Loucy (cell line): ENCODE data around the gene OR4E2.
"Not testable (repeated sequence)": the region's sequence is repeated elsewhere in the genome, so short reads cannot be mapped to it uniquely, and the experiment has no call there.

ENCODE experiments used
- H2AFZ ChIP-seq: fragments of 200-600 bp; sonication (generic); 2 replicates; pipeline ENCODE4 v1.6.0; 2016; ENCODE audit warnings: antibody characterized with exemption, mild to moderate bottlenecking, low read length, moderate library complexity
- H3F3A ChIP-seq: fragments of 200-600 bp; 2 replicates; pipeline ENCODE4 v1.6.0; 2016; ENCODE audit warnings: antibody characterized with exemption, low read depth, mild to moderate bottlenecking
- H3K27me3 ChIP-seq: fragments of 200-600 bp; sonication (generic); 2 replicates; pipeline ENCODE4 v1.6.1; 2014; ENCODE audit warnings: low read length, mild to moderate bottlenecking; ENCODE audit not compliant: insufficient read depth, poor library complexity, severe bottlenecking
- H3K36me3 ChIP-seq: fragments of 200-600 bp; sonication (generic); 2 replicates; pipeline ENCODE4 v1.6.1; 2016; ENCODE audit warnings: low read length; ENCODE audit not compliant: insufficient read depth
- H3K4me1 ChIP-seq: fragments of 200-600 bp; sonication (generic); 2 replicates; pipeline ENCODE4 v1.5.1; 2014; ENCODE audit warnings: low read length, mild to moderate bottlenecking; ENCODE audit not compliant: insufficient read depth, poor library complexity, severe bottlenecking
- H3K4me2 ChIP-seq: fragments of 200-600 bp; sonication (generic); 2 replicates; pipeline ENCODE4 v1.6.0; 2014; ENCODE audit warnings: antibody characterized with exemption, low read length, low read depth, mild to moderate bottlenecking; ENCODE audit not compliant: poor library complexity, severe bottlenecking
- H3K4me3 ChIP-seq: fragments of 200-600 bp; sonication (generic); 2 replicates; pipeline ENCODE4 v1.5.1; 2014; ENCODE audit warnings: low read length, mild to moderate bottlenecking, mixed read lengths; ENCODE audit not compliant: poor library complexity, severe bottlenecking
- H3K79me2 ChIP-seq: fragments of 200-600 bp; sonication (generic); 2 replicates; pipeline ENCODE4 v1.6.1; 2014; ENCODE audit warnings: low read length; ENCODE audit not compliant: insufficient read depth
- H3K9ac ChIP-seq: fragments of 200-600 bp; sonication (generic); 2 replicates; pipeline ENCODE4 v1.6.0; 2014; ENCODE audit warnings: mild to moderate bottlenecking, low read depth, low read length, moderate library complexity; ENCODE audit not compliant: poor library complexity, severe bottlenecking
- H3K9me2 ChIP-seq: fragments of 200-600 bp; sonication (generic); replicated peaks from 2 replicates; pipeline ENCODE4 v1.6.1; 2016; ENCODE audit warnings: low read depth, low read length, mixed read lengths
- H3K9me3 ChIP-seq: fragments of 200-600 bp; sonication (generic); 2 replicates; pipeline ENCODE4 v1.6.1; 2014; ENCODE audit warnings: mild to moderate bottlenecking, antibody characterized with exemption, low read length, low read depth; ENCODE audit not compliant: insufficient read depth
- H4K20me1 ChIP-seq: fragments of 200-600 bp; sonication (generic); 2 replicates; pipeline ENCODE4 v1.6.0; 2014; ENCODE audit warnings: antibody characterized with exemption, low read length, mild to moderate bottlenecking; ENCODE audit not compliant: insufficient read depth, poor library complexity, severe bottlenecking
- CTCF ChIP-seq: fragments of 200-600 bp; sonication (generic); conservative IDR thresholded peaks from 2 replicates; pipeline ENCODE4 v1.5.1; 2014; ENCODE audit warnings: mild to moderate bottlenecking, antibody characterized with exemption, low read length
- EZH2phosphoT487 ChIP-seq: fragments of 200-600 bp; IDR thresholded peaks from 2 replicates; pipeline ENCODE4 v1.6.1; 2018; ENCODE audit warnings: antibody characterized with exemption, mild to moderate bottlenecking, moderate library complexity, borderline replicate concordance

The OR4E2 gene

DNA sequence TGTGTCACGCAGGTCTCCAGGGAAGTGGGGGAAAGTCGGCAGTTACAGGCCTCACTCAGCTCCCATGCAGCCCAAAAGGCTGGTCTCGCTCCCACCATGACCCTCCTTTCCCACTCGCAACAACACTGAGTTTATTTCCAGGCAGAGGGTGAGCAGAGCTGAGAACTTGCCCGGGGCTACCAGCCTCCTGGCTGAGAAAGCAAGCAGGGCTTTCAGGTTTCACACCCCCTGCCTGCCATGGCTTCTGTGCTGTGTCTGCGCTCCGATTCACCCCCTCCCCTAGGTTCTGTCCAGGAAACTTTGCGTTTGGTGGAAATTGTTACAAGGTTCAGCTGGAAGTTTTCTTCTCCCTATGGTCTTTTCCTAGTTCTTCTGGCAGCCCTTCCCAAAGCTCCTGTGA is 36.0 kb upstream of the OR4E2 start:
- TF ChIP-seq EZH2phosphoT487 (no peak), CTCF (no peak)
- Histone ChIP-seq H3K36me3 (no peaks in the 10 kb centered on the region), H3K79me2 (no peaks in the 10 kb centered on the region), H2AFZ (no peak overlapping the region), H3K9me3 (no peaks in the 10 kb centered on the region), H3K4me2 (no peak overlapping the region), H3K9me2 (no peaks in the 10 kb centered on the region), H3F3A (no peaks in the 10 kb centered on the region), H3K9ac (no peak overlapping the region), H3K4me1 (no peaks in the 10 kb centered on the region), H3K4me3 (no peak overlapping the region), H4K20me1 (no peaks in the 10 kb centered on the region), H3K27me3 (no peaks in the 10 kb centered on the region)

DNA sequence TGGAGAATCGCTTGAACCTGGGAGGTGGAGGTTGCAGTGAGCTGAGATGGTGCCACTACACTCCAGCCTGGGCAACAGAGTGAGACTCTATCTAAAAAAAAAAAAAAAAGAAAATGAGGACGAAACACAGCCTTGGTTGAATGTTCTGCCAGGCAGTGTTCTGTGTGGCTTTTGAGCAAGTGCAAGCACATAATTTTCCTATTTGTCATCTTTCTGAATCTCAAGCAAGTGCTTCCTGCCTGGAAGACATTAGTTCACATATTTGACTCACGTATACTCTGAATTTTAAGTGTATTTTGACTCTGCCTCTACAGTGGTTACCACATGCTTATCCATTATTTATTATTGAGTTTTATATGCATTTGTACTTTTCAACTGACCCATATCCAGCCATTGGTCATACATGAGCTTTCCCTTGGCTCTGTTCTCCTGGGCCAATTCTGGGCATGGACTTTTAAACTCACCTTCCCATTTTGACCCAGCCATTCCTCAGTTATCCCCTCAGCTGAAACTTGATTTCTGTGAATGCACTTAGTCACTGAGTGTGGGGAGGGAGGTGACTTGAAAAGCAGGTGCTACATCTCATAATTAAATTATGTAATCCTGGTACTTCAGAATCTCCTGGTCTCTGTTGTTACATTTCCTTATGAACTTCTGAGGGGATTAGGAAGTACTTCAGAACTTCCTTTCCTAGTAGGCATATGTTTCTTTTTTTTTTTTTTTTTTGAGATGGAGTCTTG is 27.0 kb upstream of the OR4E2 start:
- H3K4me2 ChIP-seq, result no peak overlapping the region
- H3K36me3 ChIP-seq, result no peaks in the 10 kb centered on the region
- H3F3A ChIP-seq, result no peaks in the 10 kb centered on the region
- no peak overlapping the region for H2AFZ ChIP-seq
- H3K27me3 ChIP-seq, result no peaks in the 10 kb centered on the region
- no peaks in the 10 kb centered on the region for H3K4me1 ChIP-seq
- no peaks in the 10 kb centered on the region for H3K9me2 ChIP-seq
- H3K9ac ChIP-seq, result no peak overlapping the region
- H3K79me2 ChIP-seq, result no peaks in the 10 kb centered on the region
- TF ChIP-seq EZH2phosphoT487 (no peak), CTCF (no peak)
- no peaks in the 10 kb centered on the region for H3K9me3 ChIP-seq
- H3K4me3 ChIP-seq, result no peak overlapping the region
- no peaks in the 10 kb centered on the region for H4K20me1 ChIP-seq

- not testable (repeated sequence) for H3K4me1 ChIP-seq, H3K9me3 ChIP-seq, H3K79me2 ChIP-seq, H3K4me2 ChIP-seq, H3K9me2 ChIP-seq, H3K4me3 ChIP-seq, H3K36me3 ChIP-seq, H4K20me1 ChIP-seq, H3K27me3 ChIP-seq, H3K9ac ChIP-seq, H2AFZ ChIP-seq, H3F3A ChIP-seq
Measured at GRCh38 chr14:21630503-21630902, 23.1 kb upstream of the OR4E2 start.

DNA sequence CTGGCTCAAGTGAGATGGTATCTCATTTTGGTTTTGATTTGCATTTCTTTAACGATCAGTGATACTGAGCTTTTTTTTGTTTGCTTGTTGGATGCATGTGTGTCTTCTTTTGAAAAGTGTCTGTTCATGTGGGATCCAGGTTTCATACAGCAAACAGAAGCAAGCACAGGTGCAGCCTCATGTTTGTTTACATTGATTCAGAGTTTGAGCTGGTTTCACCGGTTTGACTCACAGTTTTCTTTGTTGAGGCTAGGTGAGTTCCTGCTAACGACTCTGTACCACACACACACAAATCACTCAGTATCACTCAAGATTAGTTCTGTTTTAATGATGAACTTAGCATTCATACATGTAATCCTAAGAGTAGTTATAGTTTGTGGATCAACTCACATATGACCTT is 22.6 kb upstream of the OR4E2 start:
- no peaks in the 10 kb centered on the region for H3K27me3 ChIP-seq
- no peak overlapping the region for H2AFZ ChIP-seq
- H3F3A ChIP-seq, result no peaks in the 10 kb centered on the region
- H3K9ac ChIP-seq, result no peak overlapping the region
- H3K36me3 ChIP-seq, result no peaks in the 10 kb centered on the region
- no peaks in the 10 kb centered on the region for H3K79me2 ChIP-seq
- H3K9me2 ChIP-seq, result no peaks in the 10 kb centered on the region
- H4K20me1 ChIP-seq, result no peaks in the 10 kb centered on the region
- H3K4me3 ChIP-seq, result no peak overlapping the region
- H3K4me2 ChIP-seq, result no peak overlapping the region
- H3K9me3 ChIP-seq, result no peaks in the 10 kb centered on the region
- H3K4me1 ChIP-seq, result no peaks in the 10 kb centered on the region
- TF ChIP-seq CTCF, result no peak
- TF ChIP-seq EZH2phosphoT487, result no peak
